Measurements from ENCODE around the gene TOMM20.
"Not testable (repeated sequence)": the region's sequence is repeated elsewhere in the genome, so short reads cannot be mapped to it uniquely, and the experiment has no call there.

The TOMM20 gene

GRCh38 chr1:235100194-235100772 is 28.4 kb downstream of the TOMM20 start:
- DNase-seq, result peak; percentile 66

GRCh38 chr1:235098991-235099390 is 29.6 kb downstream of the TOMM20 start:
- DNase-seq, result no peak

- no peak for DNase-seq
Measured at GRCh38 chr1:235098547-235098946, 30.1 kb downstream of the TOMM20 start.

GRCh38 chr1:235097501-235097900 is 31.1 kb downstream of the TOMM20 start:
- not testable (repeated sequence) for DNase-seq

- DNase-seq, result no peak
Measured at GRCh38 chr1:235095938-235096562, 32.6 kb downstream of the TOMM20 start.

- DNase-seq, result peak; percentile 92
Measured at GRCh38 chr1:235093696-235094592, 34.7 kb downstream of the TOMM20 start.

- peak; percentile 69 for DNase-seq
Measured at GRCh38 chr1:235093013-235093695, 35.5 kb downstream of the TOMM20 start.

GRCh38 chr1:235092415-235092814 is 36.2 kb downstream of the TOMM20 start:
- DNase-seq, result not testable (repeated sequence)

- not testable (repeated sequence) for DNase-seq
Measured at GRCh38 chr1:235092045-235092406, 36.6 kb downstream of the TOMM20 start.

- DNase-seq, result not testable (repeated sequence)
Measured at GRCh38 chr1:235091319-235092044, 37.2 kb downstream of the TOMM20 start.

- no peak for DNase-seq
Measured at GRCh38 chr1:235090406-235091069, 38.1 kb downstream of the TOMM20 start.

- DNase-seq, result no peak
Measured at GRCh38 chr1:235088907-235089306, 39.7 kb downstream of the TOMM20 start.

GRCh38 chr1:235088430-235088829 is 40.2 kb downstream of the TOMM20 start:
- no peak for DNase-seq

- no peak for DNase-seq
Measured at GRCh38 chr1:235087906-235088305, 40.7 kb downstream of the TOMM20 start.

GRCh38 chr1:235085411-235086117 is 43.1 kb downstream of the TOMM20 start:
- not testable (repeated sequence) for DNase-seq

GRCh38 chr1:235080788-235081187 is 47.8 kb downstream of the TOMM20 start:
- not testable (repeated sequence) for DNase-seq

- not testable (repeated sequence) for DNase-seq
Measured at GRCh38 chr1:235080297-235080657, 48.4 kb downstream of the TOMM20 start.

GRCh38 chr1:235079443-235080296 is 49.0 kb downstream of the TOMM20 start:
- DNase-seq, result peak; percentile 84

GRCh38 chr1:235078480-235079381 is 49.9 kb downstream of the TOMM20 start:
- DNase-seq, result no peak

Measured in NCI-H82 (cell line).